Measurements from ENCODE around the gene MEAK7. TPM values are rescaled to one million over a fixed set of nuclear protein-coding genes. Genes with fewer than 3 reads are reported as not detected.

Gene MEAK7
- polyA plus RNA-seq, 3 donors: 2.5 to 5.0 (median 4.7) TPM

- no peak overlapping the region for H3K27ac ChIP-seq (ENCODE audit: low read depth in 1 of 2, low read length in 2 of 2)
- H3K9me3 Mint-ChIP-seq: peaks cover 0 to 11% (median 2%) of the 10 kb centered on the region in 7 donors
- H3K79me2 ChIP-seq (ENCODE audit: insufficient read depth, low read length): no peaks in the 10 kb centered on the region
- H3K9ac ChIP-seq (ENCODE audit: insufficient read depth, low read length, poor library complexity, severe bottlenecking): no peak overlapping the region
- H3K36me3 ChIP-seq (replicated peaks in 1 of 2; ENCODE audit: control insufficient read depth in 1 of 2, insufficient read depth in 2 of 2, low read length in 2 of 2): no peaks in the 10 kb centered on the region
- peaks cover 3 to 10% (median 6%) of the 10 kb centered on the region in 3 donors for H3K27me3 Mint-ChIP-seq (ENCODE audit: low read depth in 3 of 3)
- H3K4me2 ChIP-seq (replicated peaks; ENCODE audit: extremely low read depth, low read length, poor library complexity, severe bottlenecking): no peak overlapping the region
- H3K9me3 ChIP-seq (replicated peaks in 1 of 2; ENCODE audit: control insufficient read depth in 1 of 2, insufficient read depth in 1 of 2, low read length in 2 of 2): no peaks in the 10 kb centered on the region
- intact Hi-C loops (cut with micrococcal nuclease): no loop called here
- DNase-seq: no peak
- H3K4me1 Mint-ChIP-seq: no peaks in the 10 kb centered on the region
- H3K36me3 Mint-ChIP-seq: no peaks in the 10 kb centered on the region
- no peaks in the 10 kb centered on the region for H3K27me3 ChIP-seq (ENCODE audit: control insufficient read depth in 2 of 2, insufficient read depth in 2 of 2, low read length in 2 of 2)
- no peaks in the 10 kb centered on the region for H4K20me1 ChIP-seq (ENCODE audit: insufficient read depth, low read length)
- no peak overlapping the region for H3K4me3 Mint-ChIP-seq
- H3K4me3 ChIP-seq (replicated peaks in 1 of 3; ENCODE audit: low read depth in 2 of 3, low read length in 3 of 3): no peak overlapping the region
- H3K4me1 ChIP-seq (ENCODE audit: control insufficient read depth in 1 of 2, insufficient read depth in 2 of 2, low read length in 2 of 2): no peaks in the 10 kb centered on the region
- TF ChIP-seq CTCF (IDR thresholded peaks at IDR 0.05): no peak
- no peak overlapping the region for H3K27ac Mint-ChIP-seq
- 100% methylated on average over 4 of the region's 9 CpGs for WGBS (ENCODE audit: insufficient coverage)
- H2AFZ ChIP-seq (ENCODE audit: insufficient read depth, low read depth, low read length, poor library complexity, severe bottlenecking): no peak overlapping the region
Measured at GRCh38 chr16:84455031-84455430, 49.4 kb downstream of the MEAK7 start.

Other genes with a start within 250 kb of the MEAK7 start
- not detected for gene WFDC1, start 209.8 kb downstream of the MEAK7 start, polyA plus RNA-seq
- under 1 TPM in 1 of 3 donors, not detected in 2; 0.05 TPM for gene ATP2C2, start 136.1 kb downstream of the MEAK7 start, polyA plus RNA-seq
- 1,000 to 10,000 TPM in 2 of 3 donors, 100 to 1,000 TPM in 1; 648 to 1,843 (median 1,643) TPM for gene COTL1, start 113.4 kb upstream of the MEAK7 start, polyA plus RNA-seq
- gene KLHL36, start 143.9 kb upstream of the MEAK7 start, polyA plus RNA-seq: 10 to 100 TPM; 12.1 to 50.8 (median 14.2) TPM
- gene USP10, start 195.3 kb upstream of the MEAK7 start, polyA plus RNA-seq: 100 to 1,000 TPM in 1 of 3 donors, 10 to 100 TPM in 2; 38.7 to 115 (median 90.9) TPM